IPS-15b (cell line): ENCODE data around the gene TRPC3.

Experiments used
- H3K27me3 ChIP-seq: one replicate; pipeline ENCODE4 v1.6.1; 2013; ENCODE audit warnings: low read length; ENCODE audit not compliant: control insufficient read depth, insufficient read depth
- H3K36me3 ChIP-seq: one replicate; pipeline ENCODE4 v1.6.1; 2013; ENCODE audit warnings: low read length; ENCODE audit not compliant: control insufficient read depth, insufficient read depth
- H3K4me1 ChIP-seq: one replicate; pipeline ENCODE4 v1.6.1; 2013; ENCODE audit warnings: mild to moderate bottlenecking, low read length; ENCODE audit not compliant: control insufficient read depth, insufficient read depth
- H3K4me3 ChIP-seq: one replicate; pipeline ENCODE4 v1.5.1; 2013; ENCODE audit warnings: low read depth, low read length
- H3K9ac ChIP-seq: one replicate; pipeline ENCODE4 v1.6.1; 2013; ENCODE audit warnings: low read depth, mild to moderate bottlenecking, low read length
- H3K9me3 ChIP-seq: one replicate; pipeline ENCODE4 v1.6.1; 2013; ENCODE audit warnings: mild to moderate bottlenecking, low read length; ENCODE audit not compliant: control insufficient read depth, insufficient read depth

TRPC3 gene

GRCh38 chr4:121863799-121864198, 88.1 kb downstream of the TRPC3 start:
- no peak overlapping the region for H3K4me3 ChIP-seq
- no peaks in the 10 kb centered on the region for H3K4me1 ChIP-seq
- no peaks in the 10 kb centered on the region for H3K36me3 ChIP-seq
- no peak overlapping the region for H3K9ac ChIP-seq
- H3K9me3 ChIP-seq, result no peaks in the 10 kb centered on the region
- H3K27me3 ChIP-seq, result no peaks in the 10 kb centered on the region

GRCh38 chr4:121861426-121861825, 90.4 kb downstream of the TRPC3 start:
- Histone ChIP-seq H3K4me3 (no peak overlapping the region), H3K9me3 (no peaks in the 10 kb centered on the region), H3K4me1 (no peaks in the 10 kb centered on the region), H3K36me3 (no peaks in the 10 kb centered on the region), H3K9ac (no peak overlapping the region), H3K27me3 (no peaks in the 10 kb centered on the region)

- Histone ChIP-seq H3K27me3 (no peaks in the 10 kb centered on the region), H3K36me3 (no peaks in the 10 kb centered on the region), H3K4me3 (no peak overlapping the region), H3K9ac (no peak overlapping the region), H3K9me3 (no peaks in the 10 kb centered on the region), H3K4me1 (no peaks in the 10 kb centered on the region)
Observed at GRCh38 chr4:121860121-121860520, 91.7 kb downstream of the TRPC3 start.

GRCh38 chr4:121851354-121851753, 100.5 kb downstream of the TRPC3 start:
- no peaks in the 10 kb centered on the region for H3K4me1 ChIP-seq
- no peak overlapping the region for H3K4me3 ChIP-seq
- H3K36me3 ChIP-seq, result no peaks in the 10 kb centered on the region
- H3K9ac ChIP-seq, result no peak overlapping the region
- no peaks in the 10 kb centered on the region for H3K9me3 ChIP-seq
- no peaks in the 10 kb centered on the region for H3K27me3 ChIP-seq

- no peaks in the 10 kb centered on the region for H3K4me1 ChIP-seq
- H3K9ac ChIP-seq, result no peak overlapping the region
- H3K27me3 ChIP-seq, result no peaks in the 10 kb centered on the region
- no peaks in the 10 kb centered on the region for H3K9me3 ChIP-seq
- no peak overlapping the region for H3K4me3 ChIP-seq
- H3K36me3 ChIP-seq, result no peaks in the 10 kb centered on the region
Observed at GRCh38 chr4:121846662-121847061, 105.2 kb downstream of the TRPC3 start.

- no peaks in the 10 kb centered on the region for H3K27me3 ChIP-seq
Observed at GRCh38 chr4:121842862-121843261, 109.0 kb downstream of the TRPC3 start.

GRCh38 chr4:121838136-121838535, 113.7 kb downstream of the TRPC3 start:
- H3K4me3 ChIP-seq, result no peak overlapping the region
- H3K36me3 ChIP-seq, result no peaks in the 10 kb centered on the region
- H3K4me1 ChIP-seq, result no peaks in the 10 kb centered on the region
- H3K9me3 ChIP-seq, result no peaks in the 10 kb centered on the region
- no peak overlapping the region for H3K9ac ChIP-seq
- no peaks in the 10 kb centered on the region for H3K27me3 ChIP-seq

More at GRCh38 chr4:121842862-121843261, 109.0 kb downstream of the TRPC3 start:
- no peaks in the 10 kb centered on the region for H3K4me1 ChIP-seq
- H3K9ac ChIP-seq, result no peak overlapping the region
- H3K36me3 ChIP-seq, result no peaks in the 10 kb centered on the region
- no peak overlapping the region for H3K4me3 ChIP-seq
- H3K9me3 ChIP-seq, result no peaks in the 10 kb centered on the region

GRCh38 chr4:121829511-121829910, 122.3 kb downstream of the TRPC3 start:
- H3K4me1 ChIP-seq, result no peaks in the 10 kb centered on the region
- no peaks in the 10 kb centered on the region for H3K27me3 ChIP-seq
- H3K4me3 ChIP-seq, result no peak overlapping the region
- peaks cover 4% of the 10 kb centered on the region for H3K36me3 ChIP-seq
- no peak overlapping the region for H3K9ac ChIP-seq
- no peaks in the 10 kb centered on the region for H3K9me3 ChIP-seq
